Vagina (tissue), 2 donors: ENCODE measurements around the gene EPB41L5. TPM values are rescaled to one million over a fixed set of nuclear protein-coding genes. Genes with fewer than 3 reads are reported as not detected.
A peak's percentile ranks its signal among the peaks of the same experiment; 100 is the strongest.
"Not testable (repeated sequence)": the region's sequence is repeated elsewhere in the genome, so short reads cannot be mapped to it uniquely, and the experiment has no call there.

Experiments
- DNase-seq, 2 donors: peaks; one replicate each; pipeline ENCODE4 v3.0.0-alpha.2; 2017; ENCODE audit errors: extremely low spot score in 2 of 2
- H3K27ac ChIP-seq: fragments of 200-600 bp; sonication (generic); one replicate; pipeline ENCODE4 v1.5.1; 2019
- H3K27me3 ChIP-seq: fragments of 200-600 bp; sonication (generic); one replicate; pipeline ENCODE4 v1.5.1; 2019
- H3K36me3 ChIP-seq, 2 donors: fragments of 200-600 bp; sonication (generic); one replicate each; pipeline ENCODE4 v1.5.1; 2017 to 2019
- H3K4me1 ChIP-seq: fragments of 200-600 bp; sonication (generic); one replicate; pipeline ENCODE4 v1.5.1; 2019
- H3K4me3 ChIP-seq, 2 donors: fragments of 200-600 bp; sonication (generic); 1 replicate in 1 of 2; 2 replicates in 1 of 2; pipeline ENCODE4 v1.5.1; 2016 to 2019
- H3K9me3 ChIP-seq: fragments of 200-600 bp; sonication (generic); one replicate; pipeline ENCODE4 v1.5.1; 2019
- POLR2A ChIP-seq, 2 donors: fragments of 450-650 bp; IDR thresholded peaks; one replicate each; pipeline ENCODE4 v1.6.1; 2017; ENCODE audit warnings: antibody characterized with exemption in 2 of 2, mild to moderate bottlenecking in 2 of 2, moderate library complexity in 2 of 2
- POLR2AphosphoS5 ChIP-seq, 2 donors: sonication (generic); formaldehyde crosslinking; IDR thresholded peaks; one replicate each; pipeline ENCODE4 v1.9.0; 2017; ENCODE audit warnings: antibody characterized with exemption in 2 of 2, mild to moderate bottlenecking in 2 of 2, low read depth in 1 of 2; ENCODE audit not compliant: insufficient read depth in 1 of 2
- intact Hi-C: fragments of 100-400 bp; cut with DNase I; formaldehyde crosslinking; loops from one replicate; pipeline ENCODE4 v1.15.1; 2023
- total RNA-seq: library from RNA; depleted of rRNA; stranded (reverse); fragments of >200 nt; gene quantifications from one replicate; pipeline ENCODE4 v1.2.3, GENCODE V29; 2016
- TF ChIP-seq, protein P1 (sequence below), 3 experiments: fragments of 450-650 bp in 2 of 3; fragments of 200-600 bp in 1 of 3; sonication (generic) in 1 of 3; IDR thresholded peaks; one replicate each; pipeline ENCODE4 v1.5.1; 2017 to 2019; ENCODE audit warnings: antibody characterized with exemption in 3 of 3, mild to moderate bottlenecking in 2 of 3, moderate library complexity in 2 of 3

Gene EPB41L5
- total RNA-seq = 37.6 TPM

DNA sequence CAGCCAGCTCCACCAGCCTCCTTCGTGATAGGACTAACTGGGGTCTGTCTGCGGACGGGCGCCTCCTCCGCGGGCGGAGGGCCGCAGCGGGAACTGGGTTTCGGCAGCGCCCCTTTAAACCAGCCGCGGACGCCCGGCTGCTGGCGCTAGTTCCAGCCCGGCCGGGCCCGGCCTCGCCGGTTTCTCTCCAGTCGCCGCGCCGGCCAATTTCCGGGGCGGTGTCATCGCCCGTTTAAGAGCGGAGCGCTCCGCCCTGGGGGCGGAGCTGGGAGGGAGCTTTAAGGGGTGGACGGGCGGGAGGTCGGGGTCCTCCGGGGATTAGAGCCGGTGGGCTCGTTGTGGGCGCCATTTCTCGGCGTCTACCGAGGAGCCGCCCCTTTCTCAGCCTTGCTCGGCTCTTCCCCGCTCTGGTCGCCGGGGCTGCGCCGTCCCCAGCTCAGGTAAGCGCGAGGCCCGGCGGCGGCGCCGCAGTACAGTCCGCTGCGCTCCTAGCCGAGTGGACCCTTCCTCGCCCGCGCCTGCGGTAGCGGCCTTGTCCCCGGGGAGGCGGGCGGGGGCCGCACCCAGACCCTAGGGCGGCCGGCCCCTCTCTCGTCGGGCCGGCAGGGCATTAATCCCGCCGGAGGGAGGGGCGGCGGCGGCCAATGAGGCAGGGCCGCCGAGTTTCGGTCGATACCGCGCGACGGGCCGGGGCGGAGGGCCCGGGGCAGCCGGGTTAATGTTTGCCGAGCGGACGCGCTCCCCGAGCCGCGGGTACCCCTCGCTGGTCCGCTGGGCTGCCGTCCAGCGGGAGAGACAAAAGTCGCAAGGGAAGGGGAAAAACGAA is at the start of gene EPB41L5:
EPB41L5 (plus strand) TSS at position 307 of the 826 bp plus-strand sequence. CDS start 6,008 bp downstream, outside the sequence.
- intact Hi-C loops = no loop called here
- Histone ChIP-seq H3K4me1 (peaks cover 17% of the 10 kb centered on the region), H3K9me3 (no peaks in the 10 kb centered on the region), H3K27me3 (no peaks in the 10 kb centered on the region), H3K4me3 (peak within 1 kb of the TSS; percentile 58 to 81), H3K36me3 (no peaks in the 10 kb centered on the region), H3K27ac (peak within 1 kb of the TSS; percentile 81)
- no peak for DNase-seq
- peak; percentile 58 to 82 for TF ChIP-seq POLR2AphosphoS5 (IDR thresholded peaks at IDR 0.05; ENCODE audit: insufficient read depth in 1 of 2, low read depth in 1 of 2)
- TF ChIP-seq, protein P1, sequence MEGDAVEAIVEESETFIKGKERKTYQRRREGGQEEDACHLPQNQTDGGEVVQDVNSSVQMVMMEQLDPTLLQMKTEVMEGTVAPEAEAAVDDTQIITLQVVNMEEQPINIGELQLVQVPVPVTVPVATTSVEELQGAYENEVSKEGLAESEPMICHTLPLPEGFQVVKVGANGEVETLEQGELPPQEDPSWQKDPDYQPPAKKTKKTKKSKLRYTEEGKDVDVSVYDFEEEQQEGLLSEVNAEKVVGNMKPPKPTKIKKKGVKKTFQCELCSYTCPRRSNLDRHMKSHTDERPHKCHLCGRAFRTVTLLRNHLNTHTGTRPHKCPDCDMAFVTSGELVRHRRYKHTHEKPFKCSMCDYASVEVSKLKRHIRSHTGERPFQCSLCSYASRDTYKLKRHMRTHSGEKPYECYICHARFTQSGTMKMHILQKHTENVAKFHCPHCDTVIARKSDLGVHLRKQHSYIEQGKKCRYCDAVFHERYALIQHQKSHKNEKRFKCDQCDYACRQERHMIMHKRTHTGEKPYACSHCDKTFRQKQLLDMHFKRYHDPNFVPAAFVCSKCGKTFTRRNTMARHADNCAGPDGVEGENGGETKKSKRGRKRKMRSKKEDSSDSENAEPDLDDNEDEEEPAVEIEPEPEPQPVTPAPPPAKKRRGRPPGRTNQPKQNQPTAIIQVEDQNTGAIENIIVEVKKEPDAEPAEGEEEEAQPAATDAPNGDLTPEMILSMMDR (IDR thresholded peaks at IDR 0.05) = no peak
- TF ChIP-seq POLR2A (IDR thresholded peaks at IDR 0.05) = peak in 1 of 2 donors; percentile 48

DNA sequence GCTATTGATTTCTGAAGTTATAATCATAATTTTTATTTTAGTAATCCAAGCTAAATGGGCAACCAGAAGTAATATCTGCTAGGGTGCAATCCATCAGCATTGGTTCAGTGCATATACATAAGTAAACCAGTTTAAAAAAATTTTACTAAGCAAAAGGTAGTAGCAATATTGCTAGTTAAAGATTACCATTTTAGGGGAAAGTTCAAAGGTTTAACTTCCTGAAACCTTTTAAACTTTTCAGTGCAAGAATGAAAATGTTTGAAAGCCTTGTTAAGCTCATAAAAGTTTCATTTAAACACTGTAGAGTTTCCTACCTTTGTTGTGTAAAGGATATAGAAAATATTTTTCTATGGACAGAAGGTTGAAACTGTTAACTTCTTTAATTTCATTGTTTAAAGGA is 31.0 kb upstream of the EPB41L5 start:
- H3K27ac ChIP-seq = no peak overlapping the region
- TF ChIP-seq, protein P1 (IDR thresholded peaks at IDR 0.05) = no peak
- TF ChIP-seq POLR2A (IDR thresholded peaks at IDR 0.05) = no peak
- TF ChIP-seq POLR2AphosphoS5 (IDR thresholded peaks at IDR 0.05; ENCODE audit: insufficient read depth in 1 of 2, low read depth in 1 of 2) = no peak
- H3K36me3 ChIP-seq = peaks cover 0 to 8% of the 10 kb centered on the region in 2 donors
- no peak overlapping the region for H3K4me3 ChIP-seq
- intact Hi-C loops = no loop called here
- no peaks in the 10 kb centered on the region for H3K27me3 ChIP-seq
- no peaks in the 10 kb centered on the region for H3K4me1 ChIP-seq
- no peak for DNase-seq
- no peaks in the 10 kb centered on the region for H3K9me3 ChIP-seq

DNA sequence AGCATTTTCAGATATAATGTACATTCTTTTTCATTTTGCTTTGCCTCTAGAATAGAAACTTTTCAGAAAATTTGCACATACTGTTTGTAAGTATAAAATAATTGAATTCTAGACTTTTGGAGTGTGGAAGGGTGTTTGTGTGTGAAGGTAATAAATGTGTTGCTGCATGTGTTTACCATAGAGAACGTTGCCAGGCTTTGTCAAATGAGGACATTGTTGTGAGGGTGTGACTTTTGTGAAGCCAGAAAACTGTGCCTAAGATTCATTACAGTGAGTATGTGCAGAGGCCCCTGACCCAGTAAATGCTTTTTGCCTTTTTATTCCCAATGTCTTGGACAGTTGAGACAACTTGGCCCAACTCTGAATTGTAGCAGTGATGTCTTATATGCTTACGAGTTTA is 30.4 kb upstream of the EPB41L5 start:
- Histone ChIP-seq H3K27ac (no peak overlapping the region), H3K4me3 (no peak overlapping the region), H3K4me1 (no peaks in the 10 kb centered on the region), H3K36me3 (peaks cover 0 to 5% of the 10 kb centered on the region in 2 donors), H3K27me3 (no peaks in the 10 kb centered on the region), H3K9me3 (no peaks in the 10 kb centered on the region)
- intact Hi-C loops = no loop called here
- TF ChIP-seq POLR2A (IDR thresholded peaks at IDR 0.05) (no peak), POLR2AphosphoS5 (IDR thresholded peaks at IDR 0.05; ENCODE audit: insufficient read depth in 1 of 2, low read depth in 1 of 2) (no peak)
- TF ChIP-seq, protein P1 (IDR thresholded peaks at IDR 0.05) = no peak
- no peak for DNase-seq

DNA sequence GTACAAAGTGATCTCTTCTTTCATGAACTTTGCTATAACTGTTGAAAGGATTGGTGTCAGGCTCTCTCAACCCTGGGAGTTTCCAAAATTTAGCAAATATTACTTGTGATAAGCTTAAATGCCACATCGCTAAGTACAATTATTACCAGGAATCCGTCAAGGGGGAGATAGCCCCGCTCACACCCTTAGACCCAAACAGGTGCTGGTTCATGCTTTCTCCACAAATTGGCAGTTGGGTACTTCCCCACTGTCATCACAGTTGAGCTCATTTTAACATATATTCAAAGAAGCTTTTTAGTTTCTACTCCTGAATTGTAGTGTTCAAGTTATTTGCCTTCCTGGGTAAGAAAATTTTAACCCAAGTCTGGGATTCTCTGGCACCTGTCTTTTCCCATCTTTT is 29.8 kb upstream of the EPB41L5 start:
- Histone ChIP-seq H3K27ac (no peak overlapping the region), H3K9me3 (no peaks in the 10 kb centered on the region), H3K4me1 (no peaks in the 10 kb centered on the region), H3K36me3 (no peaks in the 10 kb centered on the region), H3K4me3 (no peak overlapping the region), H3K27me3 (no peaks in the 10 kb centered on the region)
- DNase-seq = no peak
- no peak for TF ChIP-seq POLR2AphosphoS5 (IDR thresholded peaks at IDR 0.05; ENCODE audit: insufficient read depth in 1 of 2, low read depth in 1 of 2)
- no peak for TF ChIP-seq POLR2A (IDR thresholded peaks at IDR 0.05)
- TF ChIP-seq, protein P1 (IDR thresholded peaks at IDR 0.05) = no peak
- intact Hi-C loops = no loop called here

DNA sequence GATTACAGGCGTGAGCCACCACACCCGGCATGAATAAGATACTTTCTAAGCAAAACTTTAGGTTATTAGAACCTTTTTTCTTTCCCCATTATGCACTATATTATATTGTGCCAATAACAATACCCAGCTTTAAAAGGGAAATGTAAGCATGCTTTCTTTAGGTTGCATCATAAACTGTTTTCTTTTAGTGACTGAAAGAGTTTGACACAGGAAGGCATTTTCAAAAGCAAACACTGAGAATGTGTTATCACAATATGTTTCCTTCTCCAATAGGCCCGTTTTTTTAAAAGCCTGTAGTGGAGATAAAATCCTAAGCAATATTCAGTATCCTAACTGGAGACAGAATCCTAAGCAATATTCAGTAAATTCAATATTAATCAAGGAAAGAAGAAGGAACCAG is 16.7 kb upstream of the EPB41L5 start:
- Histone ChIP-seq H3K4me3 (no peak overlapping the region), H3K27ac (no peak overlapping the region), H3K36me3 (no peaks in the 10 kb centered on the region), H3K9me3 (no peaks in the 10 kb centered on the region), H3K27me3 (no peaks in the 10 kb centered on the region), H3K4me1 (no peaks in the 10 kb centered on the region)
- no peak for DNase-seq
- intact Hi-C loops = no loop called here
- TF ChIP-seq POLR2AphosphoS5 (IDR thresholded peaks at IDR 0.05; ENCODE audit: insufficient read depth in 1 of 2, low read depth in 1 of 2) (no peak), POLR2A (IDR thresholded peaks at IDR 0.05) (no peak)
- TF ChIP-seq, protein P1 (IDR thresholded peaks at IDR 0.05) = no peak

DNA sequence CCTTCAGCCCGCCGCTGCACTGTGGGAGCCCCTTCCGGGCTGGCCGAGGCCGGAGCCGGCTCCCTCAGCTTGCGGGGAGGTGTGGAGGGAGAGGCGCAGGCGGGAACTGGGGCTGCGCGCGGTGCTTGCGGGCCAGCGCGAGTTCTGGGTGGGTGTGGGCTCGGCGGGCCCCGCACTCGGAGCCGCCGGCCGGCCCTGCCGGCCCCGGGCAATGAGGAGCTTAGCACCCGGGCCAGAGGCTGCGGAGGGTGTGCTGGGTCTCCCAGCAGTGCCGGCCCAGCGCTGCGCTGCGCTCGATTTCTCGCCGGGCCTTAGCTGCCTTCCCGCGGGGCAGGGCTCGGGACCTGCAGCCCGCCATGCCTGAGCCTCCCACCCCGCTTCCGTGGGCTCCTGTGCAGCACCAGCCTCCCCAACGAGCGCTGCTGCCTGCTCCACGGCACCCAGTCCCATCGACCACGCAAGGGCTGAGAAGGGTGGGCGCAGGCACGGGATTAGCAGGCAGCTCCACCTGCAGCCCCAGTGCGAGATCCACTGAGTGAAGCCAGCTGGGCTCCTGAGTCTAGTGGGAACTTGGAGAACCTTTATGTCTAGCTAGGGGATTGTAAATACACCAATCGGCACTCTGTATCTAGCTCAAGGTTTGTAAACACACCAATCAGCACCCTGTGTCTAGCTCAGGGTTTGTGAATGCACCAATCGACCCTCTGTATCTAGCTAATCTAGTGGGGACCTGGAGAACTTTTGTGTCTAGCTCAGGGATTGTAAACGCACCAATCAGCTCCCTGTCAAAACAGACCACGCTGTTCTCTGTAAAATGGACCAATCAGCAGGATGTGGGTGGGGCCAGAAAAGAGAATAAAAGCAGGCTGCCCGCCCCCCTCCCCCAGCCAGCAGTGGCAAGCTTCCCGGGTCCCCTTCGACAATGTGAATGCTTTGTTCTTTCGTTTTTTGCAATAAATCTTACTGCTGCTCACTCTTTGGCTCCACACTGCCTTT is 15.7 kb upstream of the EPB41L5 start:
- not testable (repeated sequence) for H3K36me3 ChIP-seq, H3K9me3 ChIP-seq, H3K27ac ChIP-seq

More for the DNA sequence above, 15.7 kb upstream of the EPB41L5 start:
- H3K27me3 ChIP-seq, H3K4me1 ChIP-seq, H3K4me3 ChIP-seq, DNase-seq, intact Hi-C loops: not testable (repeated sequence)
